Stimulated activated CD8-positive, alpha-beta memory T cell treated with anti-CD3 and anti-CD28 coated beads, Interleukin-15, amount 100 ng/mL, for 24 hours (primary cell): ENCODE measurements around the gene FDXR.

Source experiments
- DNase-seq: peaks from one replicate; pipeline ENCODE4 v3.0.0-alpha.2; 2020; ENCODE audit warnings: low read depth

The FDXR gene

GRCh38 chr17:74898376-74898946 lies 25.7 kb upstream of the FDXR start:
- DNase-seq: no peak

GRCh38 chr17:74893936-74894671 lies 21.3 kb upstream of the FDXR start:
- DNase-seq: no peak

- DNase-seq: no peak
These were observed 20.4 kb upstream of the FDXR start, which contains the start of gene FADS6 for GRCh38 chr17:74892974-74893911. Gene FADS6, minus strand, starts transcription at chr17:74893633. Its CDS starts 38 bp downstream, at chr17:74893595.

GRCh38 chr17:74892013-74892841 lies 19.4 kb upstream of the FDXR start:
- no peak for DNase-seq

- no peak for DNase-seq
These were observed 17.8 kb upstream of the FDXR start for GRCh38 chr17:74890554-74890953.

- no peak for DNase-seq
These were observed 15.7 kb upstream of the FDXR start for GRCh38 chr17:74888469-74888868.

GRCh38 chr17:74883241-74883745 lies 10.5 kb upstream of the FDXR start:
- DNase-seq: no peak

GRCh38 chr17:74882517-74883240 lies 9.9 kb upstream of the FDXR start:
- no peak for DNase-seq

GRCh38 chr17:74881073-74881472 lies 8.3 kb upstream of the FDXR start:
- no peak for DNase-seq

- no peak for DNase-seq
These were observed 6.5 kb upstream of the FDXR start for GRCh38 chr17:74879308-74879707.

GRCh38 chr17:74878658-74879057 lies 5.9 kb upstream of the FDXR start:
- DNase-seq: no peak

- no peak for DNase-seq
These were observed 5.1 kb upstream of the FDXR start for GRCh38 chr17:74877592-74878548.

- DNase-seq: no peak
These were observed 3.3 kb upstream of the FDXR start for GRCh38 chr17:74875977-74876593.

GRCh38 chr17:74875155-74875976 lies 2.6 kb upstream of the FDXR start:
- no peak for DNase-seq

- no peak for DNase-seq
These were observed 1.8 kb upstream of the FDXR start for GRCh38 chr17:74874615-74875037.

GRCh38 chr17:74873874-74874614 lies 1.2 kb upstream of the FDXR start:
- DNase-seq: no peak

GRCh38 chr17:74873037-74873873 lies 461 bp upstream of the FDXR start:
- DNase-seq: peak; percentile 97
